Inflammatory macrophage treated with lipopolysaccharide for 1 hour (primary cell): ENCODE measurements around the gene GNA12.
A peak's percentile ranks its signal among the peaks of the same experiment; 100 is the strongest.
"Not testable (repeated sequence)": the region's sequence is repeated elsewhere in the genome, so short reads cannot be mapped to it uniquely, and the experiment has no call there.

Experiments
- DNase-seq, 2 donors: peaks; one replicate each; pipeline ENCODE4 v3.0.0-alpha.2; 2020 to 2022

GNA12 gene

DNA sequence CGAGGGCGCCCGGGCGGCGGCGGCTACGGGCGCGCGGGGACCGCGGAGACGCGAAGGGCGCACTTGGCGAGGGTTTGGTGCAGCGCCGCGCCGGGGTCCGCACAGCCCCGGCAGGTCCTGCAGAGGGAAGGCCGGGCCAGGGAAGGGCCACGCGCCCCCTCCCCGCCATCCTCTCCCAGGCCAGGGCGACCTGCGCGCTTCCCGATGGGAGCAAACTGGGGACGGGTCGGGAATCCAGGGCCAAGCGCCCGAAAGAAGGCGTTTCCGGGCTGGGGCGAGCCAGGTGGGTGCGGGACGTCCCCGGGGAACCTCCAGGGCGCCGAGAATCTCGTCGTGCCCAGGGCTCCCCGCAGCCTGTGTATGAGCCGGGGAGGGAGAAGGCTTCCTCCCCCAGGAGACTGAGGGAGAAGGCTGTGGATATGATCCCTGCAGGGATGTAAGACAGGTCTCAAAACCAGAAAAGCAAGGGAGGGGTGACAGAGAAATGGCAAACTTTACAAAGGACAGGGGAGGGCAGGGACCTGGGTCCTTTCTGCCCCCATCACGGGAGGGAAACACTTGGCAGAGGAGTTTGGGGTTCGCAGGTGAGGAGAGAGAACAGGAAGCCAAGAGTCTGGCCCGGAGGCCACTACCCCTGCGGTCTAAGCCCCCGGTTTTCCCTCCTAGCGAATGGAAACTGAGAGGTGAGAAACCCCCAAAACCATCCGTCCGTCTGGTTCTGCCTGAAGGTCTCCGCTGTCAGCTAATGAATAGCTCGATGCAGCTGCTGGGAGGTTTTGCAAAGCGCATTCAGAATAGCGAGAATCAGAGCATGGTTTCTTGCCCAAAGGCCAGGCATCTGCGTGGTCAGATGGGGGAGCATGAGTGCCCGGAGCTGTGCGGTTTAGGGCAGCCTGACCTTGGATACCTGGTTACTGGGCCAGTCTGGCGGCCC, 155.4 kb downstream of the GNA12 start:
- no peak for DNase-seq

DNA sequence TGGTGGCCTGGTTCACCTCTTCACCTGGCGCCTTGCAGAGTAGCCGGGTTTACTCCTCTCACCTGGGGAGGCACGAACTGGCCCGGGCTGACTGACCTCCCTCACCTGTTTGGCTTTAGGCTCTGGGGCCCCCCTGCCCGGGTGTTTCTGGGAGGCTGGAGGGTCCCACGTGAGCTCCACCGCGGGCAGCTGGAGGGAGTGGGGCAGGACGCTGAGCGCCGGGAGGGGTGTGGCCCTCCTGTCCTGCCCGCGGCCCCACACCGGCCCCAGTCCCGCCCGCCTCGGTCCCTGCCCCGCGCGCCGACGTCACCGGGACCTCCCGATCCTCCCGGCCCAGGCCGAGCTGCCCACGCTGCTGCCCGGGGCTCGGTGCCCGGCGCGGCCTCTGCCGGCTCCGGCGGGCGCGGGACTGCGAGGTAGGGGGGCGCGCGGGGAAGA, 156.2 kb downstream of the GNA12 start, which contains the start of gene AMZ1:
AMZ1 (plus strand) TSS at position 322 of the 438 bp plus-strand sequence. CDS start 12,250 bp downstream, outside the sequence.
- DNase-seq, result peak in 1 of 2 donors; percentile 52

DNA sequence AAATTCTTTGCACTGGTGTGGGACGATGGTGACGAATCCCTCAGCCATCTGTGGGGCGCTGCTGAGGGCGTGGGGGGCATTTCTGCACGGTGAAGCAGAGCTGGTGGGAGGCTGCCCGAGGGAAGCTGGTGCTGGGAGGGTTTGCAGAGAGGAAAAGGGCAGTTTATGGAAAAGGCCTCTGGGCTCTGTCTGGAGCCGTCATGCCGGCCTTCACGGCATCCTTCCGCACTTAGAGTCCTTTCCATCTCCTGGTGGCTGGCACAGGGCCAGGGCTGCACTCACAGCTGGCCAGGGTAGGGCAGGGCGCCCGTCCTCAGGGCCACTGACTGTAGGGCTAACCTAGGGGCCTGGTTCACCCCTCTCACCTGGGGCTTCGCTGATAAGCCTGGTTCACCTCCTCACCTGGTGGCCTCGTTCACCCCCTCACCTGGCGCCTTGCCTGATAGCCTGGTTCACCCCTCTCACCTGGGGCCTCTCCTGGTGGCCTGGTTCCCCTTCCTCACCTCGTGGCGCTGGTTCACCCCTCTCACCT, 156.7 kb downstream of the GNA12 start:
- no peak for DNase-seq

DNA sequence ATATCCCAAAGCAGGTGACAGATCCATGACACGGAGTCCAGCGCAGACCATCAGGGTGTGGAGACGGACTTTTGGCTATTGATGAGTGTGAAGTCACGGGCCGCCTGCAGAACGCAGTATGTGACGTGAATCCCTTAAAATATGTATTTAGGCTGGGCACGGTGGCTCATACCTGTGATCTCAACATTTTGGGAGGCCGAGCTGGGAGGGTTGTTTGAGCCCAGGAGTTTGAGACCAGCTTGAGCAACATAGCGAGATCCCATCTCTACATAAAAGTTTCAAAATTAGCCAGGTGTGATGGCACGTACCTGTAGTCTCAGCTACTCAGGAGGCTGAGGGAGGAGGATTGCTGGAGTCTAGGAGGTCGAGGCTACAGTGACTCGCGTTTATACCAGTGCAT, 158.0 kb downstream of the GNA12 start:
- no peak for DNase-seq

DNA sequence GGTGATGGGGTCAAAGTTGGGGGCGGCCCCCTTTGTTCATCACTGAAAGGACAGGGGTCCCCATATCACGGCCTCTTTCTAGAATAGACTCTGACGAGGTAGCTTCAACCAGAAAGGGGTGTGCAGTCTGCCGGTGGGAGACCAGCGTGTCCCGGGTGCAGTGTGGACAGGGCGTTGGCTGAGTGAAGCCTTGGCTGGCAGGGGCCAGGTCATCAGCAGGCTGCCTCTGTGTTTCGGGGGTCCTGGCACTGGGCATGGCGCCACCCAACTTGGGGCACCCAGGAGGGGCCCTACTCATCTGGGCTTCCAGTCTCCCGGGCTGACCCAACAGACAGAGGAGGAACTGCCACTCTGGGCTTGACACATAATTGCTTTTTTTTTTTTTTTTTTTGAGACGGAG, 159.6 kb downstream of the GNA12 start:
- DNase-seq, result no peak

DNA sequence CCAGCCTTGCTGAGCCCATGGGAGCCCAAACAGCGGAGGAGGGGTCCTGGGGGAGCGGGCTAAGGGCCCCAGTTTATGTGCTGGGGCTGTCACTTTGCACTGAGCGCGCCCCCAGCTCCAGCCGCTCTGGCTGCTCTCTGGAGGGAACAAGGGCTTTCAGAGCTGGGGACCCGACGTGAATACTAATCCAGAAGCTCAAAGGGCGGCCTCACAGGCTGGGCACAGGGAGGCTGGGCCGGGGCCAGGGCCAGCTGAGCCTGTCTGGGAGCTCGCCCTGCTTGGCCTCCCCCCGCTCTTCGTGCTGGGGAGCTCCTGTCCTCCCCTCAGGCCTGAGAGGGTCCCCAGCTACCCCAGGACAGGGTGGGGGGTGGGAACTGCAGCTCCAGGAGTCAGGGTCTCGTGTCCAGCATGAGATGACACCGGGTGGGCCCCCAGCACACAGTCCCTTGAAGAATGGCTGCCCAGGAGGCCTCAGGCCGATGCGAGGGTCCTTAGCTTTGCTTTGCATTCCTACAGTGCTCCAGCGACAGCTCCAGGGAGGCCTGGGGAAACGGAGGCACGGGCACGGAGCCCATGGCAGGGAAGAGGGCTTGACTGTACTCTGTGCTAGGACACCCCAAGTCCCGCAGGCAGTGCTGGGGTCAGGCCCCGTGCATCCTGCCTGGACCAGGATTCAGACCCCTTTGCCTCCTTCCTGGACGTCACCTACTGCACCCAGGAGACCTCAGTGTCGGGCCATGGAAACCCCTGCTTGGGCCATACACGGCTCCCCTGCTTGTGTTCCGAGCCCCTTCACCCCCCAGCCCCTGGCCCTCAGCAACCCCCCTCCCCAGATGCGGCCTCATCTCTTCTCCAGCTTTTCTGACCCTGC, 161.9 kb downstream of the GNA12 start:
- DNase-seq, result no peak

DNA sequence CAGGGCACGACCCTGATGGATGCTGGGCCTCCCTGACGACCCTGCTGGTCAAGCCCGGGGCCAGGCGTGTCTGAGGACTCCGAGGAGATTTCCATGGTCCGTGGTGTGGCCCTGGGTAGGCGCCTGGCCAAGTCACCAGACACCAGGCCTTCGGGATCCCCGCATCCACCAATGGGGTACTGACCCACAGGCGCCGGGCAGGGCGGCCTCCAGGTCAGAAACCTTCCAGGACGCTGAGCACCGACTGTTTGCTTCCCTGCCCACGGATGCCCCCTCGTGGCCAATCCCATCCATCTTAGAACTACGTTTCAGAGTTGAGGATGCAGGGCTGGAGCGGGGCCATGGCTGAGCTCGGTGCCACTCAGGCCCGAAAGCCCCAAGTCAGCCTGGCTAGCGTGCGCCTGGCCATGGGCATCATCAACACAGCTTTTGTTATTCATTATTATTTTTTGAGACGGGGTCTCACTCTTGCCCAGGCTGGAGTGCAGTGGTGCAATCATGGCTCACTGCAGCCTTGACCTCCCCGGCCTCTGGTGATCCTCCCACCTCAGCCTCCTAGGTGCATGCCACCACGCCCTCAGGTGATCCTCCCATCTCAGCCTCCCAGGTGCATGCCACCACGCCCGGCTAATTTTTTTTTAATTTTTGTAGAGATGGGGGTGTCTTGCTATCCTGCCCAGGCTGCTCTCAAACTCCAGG, 163.2 kb downstream of the GNA12 start:
- DNase-seq, result peak; percentile 55 to 90

DNA sequence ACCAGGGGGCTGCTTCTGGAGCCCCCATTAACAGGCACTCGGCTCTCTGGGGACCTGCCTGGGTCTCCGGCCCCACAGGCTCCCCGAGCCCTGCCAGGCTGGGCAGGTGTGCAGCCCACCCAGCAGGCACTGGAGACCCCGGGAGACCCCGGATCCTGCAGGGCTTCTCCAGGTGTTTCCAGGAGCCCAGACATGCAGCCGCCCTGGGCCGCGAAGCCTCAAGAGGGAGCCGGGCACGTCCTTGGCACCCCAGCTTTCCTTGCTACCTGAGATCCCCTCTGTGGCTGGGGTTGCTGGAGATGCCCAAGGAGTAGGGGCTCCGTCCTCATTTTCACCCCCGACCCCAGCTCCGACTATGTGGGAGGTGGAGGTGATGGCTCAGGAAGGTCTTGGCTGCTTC, 163.9 kb downstream of the GNA12 start:
- no peak for DNase-seq

DNA sequence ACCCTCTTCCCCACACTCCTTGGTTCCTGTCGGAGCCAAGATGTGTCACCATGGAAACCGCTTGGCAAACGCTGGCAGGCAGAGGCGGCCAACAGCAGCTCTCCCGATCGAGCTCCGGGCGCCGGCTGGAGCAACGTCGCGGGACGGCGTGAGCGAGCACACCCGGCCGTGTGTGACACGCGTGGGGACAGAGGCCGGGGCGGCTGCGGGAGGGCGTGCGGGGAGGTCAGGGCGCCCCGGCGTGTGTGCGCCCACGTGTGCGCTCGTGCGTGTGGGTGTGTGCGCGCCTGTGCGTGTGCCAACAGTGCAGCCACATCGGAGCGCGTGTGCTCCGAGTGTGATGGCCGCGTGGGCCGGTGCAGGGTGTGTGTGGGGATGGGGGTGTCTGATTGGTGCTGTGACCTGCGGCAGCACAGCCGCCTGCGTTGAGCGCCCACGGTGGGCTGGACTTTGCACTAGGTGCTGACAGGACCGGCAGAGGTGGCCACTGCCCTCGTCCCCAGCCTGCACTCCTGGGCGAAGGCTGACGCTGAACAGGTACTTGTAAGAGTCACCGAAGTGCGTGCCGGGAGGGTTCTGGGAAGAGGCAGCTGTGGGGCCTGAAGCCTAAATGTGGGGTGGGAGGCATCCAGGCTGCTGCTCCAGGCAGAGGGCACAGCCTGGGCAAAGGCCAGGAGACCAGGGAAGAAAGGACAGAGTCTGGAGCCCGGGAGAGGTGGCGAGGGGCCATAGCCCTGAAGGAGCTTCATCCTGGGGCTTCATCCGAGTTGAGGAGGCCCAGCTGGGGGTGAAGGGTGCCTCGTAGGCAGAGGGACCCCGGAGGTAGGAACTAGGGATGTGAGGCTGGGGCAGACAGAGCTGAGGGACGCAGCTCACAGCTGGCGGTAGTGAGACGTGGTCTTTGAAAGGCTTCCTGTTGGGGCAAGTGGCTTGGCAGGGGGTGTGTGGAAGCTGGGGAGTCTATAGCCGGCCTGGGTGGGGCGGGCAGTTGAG, 164.7 kb downstream of the GNA12 start:
- not testable (repeated sequence) for DNase-seq

DNA sequence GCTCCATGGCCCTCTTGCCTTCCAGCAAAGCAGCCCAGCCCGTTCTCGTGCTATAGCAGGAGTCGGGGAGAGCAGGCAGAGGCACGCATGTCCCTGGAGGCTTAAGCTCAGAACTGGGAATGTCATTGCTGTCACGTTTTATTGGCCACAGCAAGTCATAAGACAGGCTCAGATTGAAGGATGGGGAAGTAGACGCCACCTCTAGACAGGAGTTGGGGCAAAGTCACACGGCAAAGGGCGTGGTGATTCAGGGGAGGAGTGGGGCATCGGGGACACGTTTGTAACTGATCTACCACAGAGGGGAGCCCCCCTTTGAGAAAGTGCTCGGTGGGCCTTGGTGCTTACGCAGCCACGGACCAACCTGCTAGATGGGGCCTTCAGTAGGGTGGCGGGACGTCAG, 165.7 kb downstream of the GNA12 start:
- DNase-seq, result not testable (repeated sequence)
